ENCODE data around the gene AQP2. TPM values are rescaled to one million over a fixed set of nuclear protein-coding genes. Genes with fewer than 3 reads are reported as not detected.

The AQP2 gene
- total and polyA plus RNA-seq, 2 donors (not counting 1 experiment from before 2014, with no cell fraction given), result not detected

DNA sequence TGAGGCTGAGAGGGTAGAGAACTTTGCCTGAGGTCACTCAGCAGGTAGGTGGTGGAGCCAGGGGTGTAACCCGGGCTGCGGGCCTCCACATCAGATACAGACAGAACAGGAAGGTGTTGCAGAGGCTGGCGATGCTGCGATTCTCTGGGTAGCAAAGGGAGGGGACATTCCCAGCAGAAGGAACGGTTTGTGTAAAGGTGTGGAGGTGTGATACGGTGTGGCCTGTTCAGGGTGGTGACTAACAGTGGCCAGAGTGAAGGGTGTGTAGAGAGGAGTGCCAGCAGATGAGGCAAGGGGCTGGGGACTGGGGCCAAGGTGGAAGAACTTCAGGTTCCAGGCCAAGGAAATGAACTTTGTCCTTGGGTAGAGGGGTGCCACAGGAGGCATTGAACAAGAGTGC is 28.6 kb upstream of the AQP2 start:
- Histone ChIP-seq H3K4me2 (replicated peaks; ENCODE audit: low read depth, low read length, poor library complexity, severe bottlenecking) (no peak overlapping the region), H3K9ac (ENCODE audit: low read length) (no peak overlapping the region), H3K27me3 (replicated peaks in 1 of 4; ENCODE audit: control extremely low read depth in 1 of 4, control insufficient read depth in 3 of 4, insufficient read depth in 4 of 4, low read length in 3 of 4) (peaks cover 0 to 4% (median 0%) of the 10 kb centered on the region in 4 experiments), H3K79me2 (ENCODE audit: control insufficient read depth, insufficient read depth, low read length) (no peaks in the 10 kb centered on the region), H3K4me3 (ENCODE audit: control extremely low read depth in 1 of 5, extremely low read depth in 1 of 5, insufficient read depth in 1 of 5, low read depth in 2 of 5, low read length in 4 of 5) (no peak overlapping the region), H4K20me1 (ENCODE audit: control insufficient read depth, insufficient read depth, low read length, poor library complexity, severe bottlenecking) (no peaks in the 10 kb centered on the region), H3K9me3 (ENCODE audit: control extremely low read depth in 1 of 3, control insufficient read depth in 2 of 3, insufficient read depth in 1 of 3, low read length in 2 of 3) (no peaks in the 10 kb centered on the region), H2AFZ (ENCODE audit: insufficient read depth, low read depth, low read length, poor library complexity, severe bottlenecking) (no peak overlapping the region), H3K27ac (ENCODE audit: low read length in 2 of 2) (no peak overlapping the region), H3K36me3 (replicated peaks in 1 of 2; ENCODE audit: control extremely low read depth in 1 of 2, control insufficient read depth in 1 of 2, extremely low read depth in 1 of 2, insufficient read depth in 2 of 2, low read length in 1 of 2) (no peaks in the 10 kb centered on the region), H3K4me1 (ENCODE audit: control insufficient read depth in 2 of 2, insufficient read depth in 2 of 2, low read length in 2 of 2) (no peaks in the 10 kb centered on the region)
- Mint-ChIP-seq H3K4me3 (no peak overlapping the region), H3K9me3 (ENCODE audit: insufficient read depth) (no peaks in the 10 kb centered on the region), H3K27ac (no peak overlapping the region), H3K27me3 (peaks cover 7% of the 10 kb centered on the region), H3K4me1 (no peaks in the 10 kb centered on the region)
- intact Hi-C loops (cut with micrococcal nuclease), result no loop called here
- WGBS (ENCODE audit: insufficient coverage), result 79% methylated on average over 6 of the region's 6 CpGs
- no peak for DNase-seq
- TF ChIP-seq CTCF (IDR thresholded peaks at IDR 0.05), result no peak
- TF ChIP-seq EZH2 (IDR thresholded peaks at IDR 0.05; ENCODE audit: borderline replicate concordance, insufficient read depth, low read depth, low read length, poor library complexity, severe bottlenecking), result no peak
- POLR2A ChIA-PET, result no interaction called here
- no peak for ATAC-seq (ENCODE audit: low read depth)
- CTCF ChIA-PET, result no interaction called here

DNA sequence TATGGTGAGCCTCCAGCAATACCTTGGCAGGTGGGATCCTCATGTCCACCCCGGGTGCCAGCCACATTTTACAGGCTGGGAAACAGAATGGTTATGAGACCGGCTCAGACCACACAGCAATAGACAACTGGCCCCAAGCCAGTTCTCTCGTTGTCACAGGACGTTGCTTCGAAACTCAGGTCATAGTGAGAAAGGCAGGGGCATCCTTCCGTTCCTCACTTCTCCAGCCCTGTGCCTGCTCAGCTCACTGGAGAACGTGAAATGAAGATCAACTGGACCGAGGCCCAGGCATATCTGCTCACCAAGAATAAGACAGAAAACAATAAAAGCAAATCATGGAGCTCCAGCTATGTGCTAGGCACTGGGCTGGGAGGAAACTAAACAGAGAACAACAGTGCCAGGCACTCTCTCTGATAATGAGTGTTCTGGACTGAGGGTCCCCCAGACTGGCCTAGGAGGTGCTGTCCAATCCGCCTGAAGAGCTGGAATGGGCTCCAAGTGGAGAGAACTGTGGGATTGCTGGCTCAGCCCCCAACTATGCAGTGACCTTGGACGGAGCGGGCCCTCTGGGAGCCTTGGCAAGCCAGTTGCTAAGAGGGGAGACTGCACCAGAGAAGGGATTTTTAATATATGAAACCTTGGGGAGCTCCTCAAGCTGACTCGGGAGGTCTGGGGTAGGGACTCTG is 28.0 kb upstream of the AQP2 start:
- Mint-ChIP-seq H3K4me1 (no peaks in the 10 kb centered on the region), H3K27me3 (peaks cover 4% of the 10 kb centered on the region), H3K27ac (no peak overlapping the region), H3K4me3 (no peak overlapping the region), H3K9me3 (ENCODE audit: insufficient read depth) (no peaks in the 10 kb centered on the region)
- H3K4me2 ChIP-seq (replicated peaks; ENCODE audit: low read depth, low read length, poor library complexity, severe bottlenecking), result no peak overlapping the region
- ChIA-PET POLR2A (no interaction called here), CTCF (no interaction called here)
- no peak overlapping the region for H3K4me3 ChIP-seq (ENCODE audit: control extremely low read depth in 1 of 5, extremely low read depth in 1 of 5, insufficient read depth in 1 of 5, low read depth in 2 of 5, low read length in 4 of 5)
- no peaks in the 10 kb centered on the region for H4K20me1 ChIP-seq (ENCODE audit: control insufficient read depth, insufficient read depth, low read length, poor library complexity, severe bottlenecking)
- no peaks in the 10 kb centered on the region for H3K36me3 ChIP-seq (replicated peaks in 1 of 2; ENCODE audit: control extremely low read depth in 1 of 2, control insufficient read depth in 1 of 2, extremely low read depth in 1 of 2, insufficient read depth in 2 of 2, low read length in 1 of 2)
- intact Hi-C loops (cut with micrococcal nuclease), result no loop called here
- H3K27ac ChIP-seq (ENCODE audit: low read length in 2 of 2), result no peak overlapping the region
- no peak overlapping the region for H2AFZ ChIP-seq (ENCODE audit: insufficient read depth, low read depth, low read length, poor library complexity, severe bottlenecking)
- H3K9ac ChIP-seq (ENCODE audit: low read length), result no peak overlapping the region
- WGBS (ENCODE audit: insufficient coverage), result 86% methylated on average over 11 of the region's 12 CpGs
- H3K27me3 ChIP-seq (replicated peaks in 1 of 4; ENCODE audit: control extremely low read depth in 1 of 4, control insufficient read depth in 3 of 4, insufficient read depth in 4 of 4, low read length in 3 of 4), result peaks cover 0 to 4% (median 0%) of the 10 kb centered on the region in 4 experiments
- H3K9me3 ChIP-seq (ENCODE audit: control extremely low read depth in 1 of 3, control insufficient read depth in 2 of 3, insufficient read depth in 1 of 3, low read length in 2 of 3), result no peaks in the 10 kb centered on the region
- ATAC-seq (ENCODE audit: low read depth) (no peak), DNase-seq (no peak)
- TF ChIP-seq CTCF (IDR thresholded peaks at IDR 0.05) (no peak), EZH2 (IDR thresholded peaks at IDR 0.05; ENCODE audit: borderline replicate concordance, insufficient read depth, low read depth, low read length, poor library complexity, severe bottlenecking) (no peak)
- no peaks in the 10 kb centered on the region for H3K4me1 ChIP-seq (ENCODE audit: control insufficient read depth in 2 of 2, insufficient read depth in 2 of 2, low read length in 2 of 2)
- H3K79me2 ChIP-seq (ENCODE audit: control insufficient read depth, insufficient read depth, low read length), result no peaks in the 10 kb centered on the region
